Right lobe of liver (tissue), 4 donors: ENCODE data around the gene CAMK1G.

ENCODE experiments used
- CTCF ChIP-seq, 4 donors: fragments of 200-600 bp in 3 of 4; fragments of 450-650 bp in 1 of 4; IDR thresholded peaks; one replicate each; pipeline versions ENCODE4 v1.5.1 to v1.8.0; 2016 to 2022; ENCODE audit warnings: antibody characterized with exemption in 4 of 4, mild to moderate bottlenecking in 2 of 4
- POLR2A ChIP-seq: fragments of 450-650 bp; IDR thresholded peaks from one replicate; pipeline ENCODE4 v1.6.1; 2017; ENCODE audit warnings: antibody characterized with exemption, mild to moderate bottlenecking
- donor health status: DM: no; HTN: no; CAD: no.
- donor health status: DM: no; HTN: no; CAD: no.
- donor health status: DM: no; HTN: yes; CAD: no.

- TF ChIP-seq CTCF (IDR thresholded peaks at IDR 0.05) (no peak), POLR2A (no peak)
Observed at GRCh38 chr1:209594440-209594839, 10.9 kb downstream of the CAMK1G start.
